Islet precursor cell (in vitro differentiated cells): ENCODE measurements around the gene POC1B.

ENCODE experiments used
- DNase-seq: peaks from one replicate; pipeline ENCODE4 v3.0.0-alpha.2; 2018

Gene POC1B

DNA sequence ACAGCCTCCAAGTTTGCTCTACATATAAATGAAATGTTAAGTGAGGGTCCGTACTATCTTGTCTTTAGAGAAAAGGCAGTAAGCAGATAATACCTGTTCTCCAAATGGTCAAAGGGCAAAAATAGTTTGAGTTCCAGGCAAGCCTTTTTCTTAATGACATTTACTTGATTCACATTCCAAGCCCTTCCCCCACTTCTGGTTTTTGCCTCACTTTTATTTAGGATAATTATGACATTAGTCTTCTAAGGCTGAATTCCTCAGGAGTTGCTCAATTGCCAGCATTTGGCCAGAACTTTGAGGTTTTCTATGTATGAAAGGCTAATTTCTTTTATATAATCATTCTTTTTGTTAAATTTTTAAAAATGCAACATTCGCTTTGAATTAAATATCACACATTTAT is 111.0 kb downstream of the POC1B start:
- no peak for DNase-seq

DNA sequence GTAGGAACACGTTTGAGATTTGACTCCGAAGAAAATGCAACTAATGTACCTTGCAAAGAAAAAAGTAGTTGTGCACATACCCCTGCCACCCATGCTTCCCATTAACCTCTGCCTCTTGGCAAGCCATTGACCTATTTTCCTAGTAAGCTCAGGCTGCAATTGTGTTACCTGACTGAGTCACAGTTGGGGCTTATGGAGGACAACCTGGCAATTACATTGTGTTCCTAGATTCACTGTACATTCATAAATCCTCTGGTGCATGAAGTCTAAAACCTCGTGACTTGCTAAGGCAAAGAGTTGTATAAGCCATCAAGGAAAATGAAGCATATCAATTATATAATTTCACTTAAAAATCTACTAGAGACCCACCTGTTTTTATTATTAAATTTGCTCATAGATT is 111.5 kb downstream of the POC1B start:
- DNase-seq = no peak

DNA sequence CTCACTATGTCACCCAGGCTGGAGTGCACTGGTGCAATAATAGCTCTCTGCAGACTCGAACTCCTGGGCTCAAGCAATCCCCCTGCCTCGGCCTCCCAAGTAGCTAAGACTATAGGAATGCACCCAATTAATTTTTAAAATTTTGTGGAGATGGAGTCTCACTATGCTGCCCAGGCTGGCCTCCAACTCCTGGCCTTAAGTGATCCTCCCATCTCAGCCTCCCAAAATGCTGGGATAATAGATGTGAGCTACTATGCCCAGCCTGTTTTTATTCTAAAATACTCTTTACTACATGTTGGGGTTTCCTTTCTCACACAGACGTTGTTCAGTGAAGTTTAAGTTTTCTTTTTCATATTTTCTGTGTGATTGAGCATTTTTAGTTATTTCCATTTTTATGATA is 112.6 kb downstream of the POC1B start:
- DNase-seq = no peak

DNA sequence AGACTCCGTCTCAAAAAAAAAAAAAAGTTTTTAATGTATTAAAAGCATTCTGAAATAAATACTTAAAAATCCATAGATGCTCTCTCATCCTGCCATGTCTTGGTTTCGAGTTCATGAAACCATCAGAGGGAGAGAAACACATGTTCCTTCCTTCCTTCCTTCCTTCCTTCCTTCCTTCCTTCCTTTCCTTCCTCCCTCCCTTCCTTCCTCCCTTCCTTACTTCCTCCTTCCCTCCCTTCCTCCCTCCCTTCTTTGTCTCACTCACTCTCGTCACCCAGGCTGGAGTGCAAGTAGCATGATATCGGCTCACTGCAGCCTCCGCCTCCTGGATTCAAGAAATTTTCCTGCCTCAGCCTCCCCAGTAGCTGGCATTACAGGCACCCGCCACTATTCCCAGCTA is 113.2 kb downstream of the POC1B start:
- DNase-seq = no peak

DNA sequence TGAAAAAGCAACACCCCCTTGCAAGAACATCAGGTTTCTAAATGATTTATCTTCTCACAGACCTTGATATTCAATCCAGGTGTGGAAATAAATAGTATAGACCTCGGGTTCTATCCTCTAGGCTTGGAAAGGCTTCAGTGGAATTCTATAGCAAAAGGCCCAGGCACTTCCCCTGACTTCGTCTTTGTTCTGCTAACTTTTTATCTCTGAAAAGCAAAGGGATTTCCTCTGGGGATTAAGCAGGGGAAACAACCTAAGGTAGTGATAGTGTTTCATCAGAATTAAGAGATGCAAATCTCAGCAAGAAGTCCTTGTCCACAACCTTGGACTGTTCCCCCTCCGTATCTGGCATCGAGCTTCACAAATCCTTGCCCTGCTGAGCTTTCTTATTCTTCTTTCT is 114.0 kb downstream of the POC1B start:
- DNase-seq = no peak

- DNase-seq = no peak
Observed at GRCh38 chr12:89411234-89411633, 114.6 kb downstream of the POC1B start.

DNA sequence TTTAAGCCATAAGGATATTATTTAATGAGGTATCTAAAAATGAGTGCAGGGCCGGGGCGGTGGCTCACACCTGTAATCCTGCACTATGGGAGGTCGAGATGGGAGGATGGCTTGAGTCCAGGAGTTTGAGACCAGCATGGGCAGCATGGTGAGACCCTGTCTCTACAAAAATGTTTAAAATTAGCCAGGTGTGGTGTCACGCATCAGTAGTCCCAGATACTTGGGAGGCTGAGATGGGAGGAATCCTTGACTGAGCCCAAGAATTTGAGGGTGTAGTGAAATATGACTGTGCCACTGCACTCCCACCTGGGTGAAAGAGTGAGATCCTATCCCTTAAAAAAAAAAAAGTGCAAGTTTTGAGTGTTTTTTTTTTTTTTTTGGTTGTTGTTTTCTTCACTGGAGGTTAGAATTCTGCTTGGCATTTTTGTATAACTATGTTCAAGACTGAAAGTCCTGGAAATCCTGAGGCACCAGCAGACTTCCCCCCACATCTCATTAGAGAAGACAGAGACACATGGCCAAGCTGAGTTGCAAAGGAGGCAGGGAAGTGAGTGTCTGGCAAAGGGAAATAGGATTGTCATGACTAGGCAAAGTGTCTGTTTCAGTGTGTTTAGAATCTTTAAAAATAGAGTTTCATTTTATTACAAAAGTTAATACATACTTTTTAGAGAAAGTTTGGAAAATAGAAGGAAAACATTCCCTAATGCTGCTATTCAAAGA is 120.1 kb downstream of the POC1B start:
- no peak for DNase-seq

DNA sequence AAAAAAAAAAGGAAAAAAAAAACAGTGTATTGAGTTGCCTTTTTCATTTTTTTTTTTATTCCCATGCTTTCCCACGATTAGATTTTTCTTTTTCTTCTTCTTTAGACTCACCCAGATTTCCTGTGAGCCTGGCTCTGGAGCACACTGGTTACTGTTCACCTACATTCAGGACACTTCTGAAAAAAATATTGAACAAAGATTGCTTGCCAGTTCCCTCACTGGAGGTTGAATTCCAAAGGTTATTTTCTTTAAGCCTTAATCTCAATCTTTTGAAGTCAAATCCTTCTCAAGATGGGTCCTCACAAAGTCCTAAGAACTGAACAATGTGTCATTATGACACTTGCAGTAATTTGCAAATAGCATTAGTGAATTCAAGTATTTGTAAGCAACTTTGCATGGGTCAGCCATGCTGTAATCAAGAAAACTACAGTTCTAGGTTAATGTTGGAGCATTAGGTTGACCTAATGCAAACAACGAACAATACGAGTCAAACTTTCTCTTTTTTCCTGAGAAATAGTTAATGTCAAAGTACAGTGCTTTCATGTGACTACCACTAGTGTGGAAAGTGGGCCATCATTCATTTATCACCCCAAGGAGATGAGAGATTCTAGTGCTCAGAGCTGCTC is 124.3 kb downstream of the POC1B start:
- DNase-seq = no peak

DNA sequence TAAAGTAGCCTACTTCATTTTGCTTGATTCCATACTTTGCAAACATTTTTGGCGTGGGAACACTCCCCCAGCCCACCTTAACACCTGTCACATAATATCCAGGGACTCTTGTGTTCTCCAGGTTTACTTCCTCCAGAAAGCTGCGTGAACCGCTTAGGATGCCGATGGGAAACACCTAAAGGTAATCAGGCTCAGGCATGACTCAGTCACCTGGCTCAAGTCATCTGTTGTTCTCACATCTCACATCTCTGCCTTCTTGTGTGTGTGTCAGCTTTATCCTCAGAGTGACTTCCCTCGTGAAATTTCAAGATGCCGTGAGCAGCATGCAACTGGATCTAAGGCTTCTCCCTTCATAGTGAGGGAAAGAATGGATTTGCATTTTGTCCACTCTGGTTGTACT is 125.4 kb downstream of the POC1B start:
- no peak for DNase-seq

- DNase-seq = no peak
Observed at GRCh38 chr12:89395712-89396111, 130.1 kb downstream of the POC1B start.

- DNase-seq = no peak
Observed at GRCh38 chr12:89393551-89394121, 132.2 kb downstream of the POC1B start.

DNA sequence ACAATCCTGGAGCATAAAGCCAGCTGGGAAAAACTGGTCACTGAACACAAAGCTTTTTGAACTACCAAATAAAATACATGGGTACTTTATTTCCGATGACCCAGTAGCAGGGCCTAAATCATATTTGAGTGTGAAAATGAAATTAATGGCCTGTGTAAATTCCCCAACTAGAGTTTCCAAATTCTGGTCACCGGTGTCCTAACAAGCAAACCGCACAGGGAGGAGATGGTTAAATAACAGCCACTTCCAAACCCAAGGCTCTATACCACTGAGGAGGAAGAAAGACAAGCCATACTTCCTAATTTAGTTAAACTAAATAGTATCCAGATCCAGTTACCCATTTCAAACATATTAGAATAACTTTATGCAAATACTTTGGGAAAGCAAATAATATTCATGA is 133.5 kb downstream of the POC1B start:
- no peak for DNase-seq

DNA sequence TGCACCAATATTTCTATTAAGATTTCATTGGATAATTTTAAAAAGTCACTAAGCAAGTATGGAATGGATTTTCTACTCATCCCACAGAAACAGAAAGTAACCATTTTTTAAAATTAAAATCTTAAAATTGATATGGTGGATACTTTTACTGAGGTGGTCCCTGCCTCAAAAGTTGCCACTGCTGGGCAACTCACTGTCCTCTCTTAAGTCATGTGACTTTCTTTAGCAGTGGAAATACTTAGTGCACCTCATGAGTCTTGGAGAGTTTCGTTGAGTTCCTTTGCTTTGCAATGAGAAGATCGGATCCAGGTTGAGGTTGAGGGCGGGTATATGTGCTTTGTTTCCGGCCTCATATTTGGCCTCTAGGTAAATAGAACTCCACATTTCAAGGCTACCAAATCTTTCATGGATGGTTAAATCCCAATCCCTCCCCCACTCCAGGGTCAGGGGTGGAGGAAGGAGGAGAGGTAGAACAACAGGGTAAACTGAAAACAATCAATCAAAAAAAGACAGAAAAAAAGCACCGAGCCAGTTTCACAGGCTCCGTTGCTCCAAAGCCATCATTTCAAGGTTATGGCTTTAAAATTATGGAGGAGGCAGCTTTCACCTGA is 134.0 kb downstream of the POC1B start:
- no peak for DNase-seq

- peak; percentile 79 for DNase-seq
Observed at GRCh38 chr12:89390802-89391673, 134.8 kb downstream of the POC1B start.

DNA sequence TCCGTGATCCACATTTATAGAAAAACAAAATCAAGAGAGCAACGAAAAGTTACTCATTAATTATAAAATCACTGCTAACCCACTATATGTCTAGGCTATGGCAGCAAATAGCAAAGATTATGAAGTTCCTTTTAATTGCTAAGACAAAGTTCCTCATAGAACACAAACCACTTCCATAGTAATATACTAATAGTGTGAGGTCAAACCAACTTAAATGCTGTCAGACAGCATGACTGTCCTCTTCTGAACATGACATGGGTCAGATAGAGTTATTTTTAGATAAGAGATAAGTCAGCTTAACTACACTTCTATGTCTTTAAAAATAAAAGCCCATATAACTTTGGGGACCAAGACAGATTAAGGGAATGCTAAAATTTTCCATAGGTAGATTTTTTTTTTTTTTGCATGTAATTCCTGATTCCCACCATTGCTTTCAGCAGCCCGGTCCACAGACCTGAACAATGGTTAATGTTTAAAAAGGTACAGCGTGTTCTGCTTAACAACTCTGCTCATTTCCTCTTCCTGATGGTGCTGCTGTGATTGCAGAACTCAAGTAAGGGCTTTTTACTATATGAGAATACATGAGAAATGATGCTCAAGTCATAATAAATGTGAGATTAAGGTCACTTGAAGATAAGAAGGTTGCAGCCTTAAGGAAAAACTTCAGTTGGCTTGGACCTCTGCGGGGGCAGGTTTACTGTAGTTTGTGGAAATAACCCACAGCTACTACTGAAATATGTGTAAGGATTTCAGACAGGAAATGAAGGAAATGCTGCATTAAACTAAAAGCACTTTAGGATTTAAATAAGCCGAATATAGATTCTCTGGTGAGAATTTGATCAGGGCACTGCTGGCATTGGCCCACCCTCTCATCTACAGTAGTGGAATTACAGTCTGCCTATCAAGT is 135.8 kb downstream of the POC1B start:
- no peak for DNase-seq

DNA sequence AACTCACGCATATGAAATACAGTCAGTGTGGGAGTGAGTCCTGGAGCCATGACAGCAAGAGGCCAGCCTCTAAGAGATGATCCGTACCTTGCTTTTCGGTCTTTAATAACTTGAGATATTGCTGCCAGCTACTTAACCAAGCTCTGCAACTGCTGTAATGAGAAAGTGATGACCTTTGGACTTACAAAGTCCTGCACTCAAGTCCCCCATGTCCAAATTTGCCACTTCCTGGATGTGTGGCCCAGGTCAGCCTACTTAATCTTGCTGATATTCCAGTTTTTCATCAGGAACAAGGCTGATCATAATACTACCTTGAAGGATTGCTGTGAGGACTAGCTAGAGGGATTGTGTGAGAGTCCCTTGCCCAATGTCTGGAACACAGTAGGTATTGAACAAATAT is 139.7 kb downstream of the POC1B start:
- DNase-seq = no peak

- DNase-seq = no peak
Observed at GRCh38 chr12:89384807-89385206, 141.0 kb downstream of the POC1B start.

DNA sequence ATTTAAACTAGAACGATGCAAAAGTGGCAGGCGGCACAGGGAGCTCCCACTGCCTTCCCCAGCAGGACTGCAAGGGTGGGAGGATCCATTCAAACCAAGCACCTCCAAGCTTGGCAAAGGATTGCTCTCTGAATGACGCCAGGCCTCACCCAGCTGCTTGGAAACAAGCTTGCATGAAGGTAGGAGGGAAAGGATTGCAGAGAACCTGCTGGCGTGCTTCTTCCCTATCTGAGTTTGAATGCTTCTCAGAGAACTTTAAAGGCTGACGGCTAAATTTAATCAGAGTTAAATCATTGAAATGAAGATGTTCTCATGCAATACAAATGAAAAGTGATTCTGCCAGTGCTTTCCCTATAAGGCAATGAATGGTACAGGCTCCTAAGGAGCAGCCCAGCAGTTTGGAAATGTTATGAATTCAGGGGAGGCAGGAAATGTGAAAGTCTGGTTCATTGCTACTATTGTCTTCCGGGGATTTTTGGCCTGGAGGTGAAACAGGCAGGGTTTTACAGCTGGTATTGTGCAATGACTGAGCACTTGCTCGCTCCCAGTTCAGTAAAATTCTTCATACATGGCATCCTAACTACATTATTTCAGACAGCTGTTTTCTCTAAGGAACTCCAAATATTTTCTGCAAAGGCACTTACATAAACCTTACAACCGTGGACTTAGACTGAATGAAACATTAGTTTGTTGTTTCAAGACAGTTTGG is 141.6 kb downstream of the POC1B start:
- peak; percentile 80 for DNase-seq

GRCh38 chr12:89383235-89384049 is 142.4 kb downstream of the POC1B start:
- peak; percentile 67 for DNase-seq

GRCh38 chr12:89382328-89382727 is 143.5 kb downstream of the POC1B start:
- no peak for DNase-seq
